ENCODE measurements around the gene SPAG5.

DNA sequence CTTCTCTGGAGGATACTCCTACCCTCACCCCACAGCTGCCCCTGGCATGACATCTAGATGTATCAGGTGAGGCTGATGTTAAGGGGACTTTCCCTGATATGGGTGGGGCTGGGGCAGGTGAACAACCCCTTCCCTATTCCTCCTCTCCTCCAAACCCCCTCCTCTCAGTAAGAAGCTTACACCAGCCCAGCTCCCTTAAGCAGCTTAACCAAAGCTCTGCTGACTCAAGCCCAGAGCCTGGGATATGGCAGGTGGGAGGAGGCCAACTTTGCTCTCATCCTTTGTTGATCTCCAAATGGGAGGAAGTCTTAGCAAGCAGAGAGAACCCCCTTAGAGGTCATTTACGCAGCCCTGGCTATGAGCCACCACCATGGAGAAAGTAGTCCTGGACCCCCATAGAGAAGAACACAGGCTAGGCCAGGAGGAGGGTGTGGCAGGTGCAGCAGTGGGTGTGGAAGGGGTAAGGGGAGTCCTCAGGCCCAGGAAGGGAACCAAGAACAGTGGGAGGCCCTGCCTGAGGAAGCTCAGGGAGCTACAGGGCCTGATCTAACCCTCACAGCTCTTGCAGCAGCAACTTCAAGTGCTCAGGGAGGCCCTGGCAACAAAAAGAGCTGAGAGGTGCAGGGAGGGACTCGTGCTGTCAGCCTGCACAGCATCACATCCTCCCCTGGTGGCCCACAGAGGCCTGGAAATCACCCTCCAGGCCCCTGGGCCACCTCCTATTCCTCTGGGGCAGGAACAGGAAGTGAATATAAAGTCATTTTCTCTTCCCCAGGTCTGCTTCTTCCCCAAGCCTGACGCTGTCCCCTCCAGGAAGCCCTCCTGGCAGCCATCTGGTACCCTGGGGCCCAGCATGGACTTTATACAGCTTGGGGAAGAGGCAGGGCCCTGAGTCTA is 49.3 kb downstream of the SPAG5 start:
- TF ChIP-seq, protein P1, sequence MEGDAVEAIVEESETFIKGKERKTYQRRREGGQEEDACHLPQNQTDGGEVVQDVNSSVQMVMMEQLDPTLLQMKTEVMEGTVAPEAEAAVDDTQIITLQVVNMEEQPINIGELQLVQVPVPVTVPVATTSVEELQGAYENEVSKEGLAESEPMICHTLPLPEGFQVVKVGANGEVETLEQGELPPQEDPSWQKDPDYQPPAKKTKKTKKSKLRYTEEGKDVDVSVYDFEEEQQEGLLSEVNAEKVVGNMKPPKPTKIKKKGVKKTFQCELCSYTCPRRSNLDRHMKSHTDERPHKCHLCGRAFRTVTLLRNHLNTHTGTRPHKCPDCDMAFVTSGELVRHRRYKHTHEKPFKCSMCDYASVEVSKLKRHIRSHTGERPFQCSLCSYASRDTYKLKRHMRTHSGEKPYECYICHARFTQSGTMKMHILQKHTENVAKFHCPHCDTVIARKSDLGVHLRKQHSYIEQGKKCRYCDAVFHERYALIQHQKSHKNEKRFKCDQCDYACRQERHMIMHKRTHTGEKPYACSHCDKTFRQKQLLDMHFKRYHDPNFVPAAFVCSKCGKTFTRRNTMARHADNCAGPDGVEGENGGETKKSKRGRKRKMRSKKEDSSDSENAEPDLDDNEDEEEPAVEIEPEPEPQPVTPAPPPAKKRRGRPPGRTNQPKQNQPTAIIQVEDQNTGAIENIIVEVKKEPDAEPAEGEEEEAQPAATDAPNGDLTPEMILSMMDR (IDR thresholded peaks at IDR 0.05; ENCODE audit: low read depth, low read length, missing input control) = no peak
- TF ChIP-seq TAF1 (conservative IDR thresholded peaks at IDR 0.05) (no peak), RXRA (IDR thresholded peaks at IDR 0.05) (no peak), JUND (IDR thresholded peaks at IDR 0.05) (no peak), YY1 (IDR thresholded peaks at IDR 0.05) (no peak)

Measured in liver (tissue), 3 donors.